GM21381 (cell line): ENCODE measurements around the gene MRPL11.
A peak's percentile ranks its signal among the peaks of the same experiment; 100 is the strongest.
"Not testable (repeated sequence)": the region's sequence is repeated elsewhere in the genome, so short reads cannot be mapped to it uniquely, and the experiment has no call there.

Experiments
- ATAC-seq: cut with Tn5 transposase; IDR thresholded peaks from one replicate; pipeline ENCODE4 v1.9.1; 2021; ENCODE audit warnings: mild to moderate bottlenecking, moderate library complexity; ENCODE audit not compliant: unreplicated experiment

MRPL11 gene

DNA sequence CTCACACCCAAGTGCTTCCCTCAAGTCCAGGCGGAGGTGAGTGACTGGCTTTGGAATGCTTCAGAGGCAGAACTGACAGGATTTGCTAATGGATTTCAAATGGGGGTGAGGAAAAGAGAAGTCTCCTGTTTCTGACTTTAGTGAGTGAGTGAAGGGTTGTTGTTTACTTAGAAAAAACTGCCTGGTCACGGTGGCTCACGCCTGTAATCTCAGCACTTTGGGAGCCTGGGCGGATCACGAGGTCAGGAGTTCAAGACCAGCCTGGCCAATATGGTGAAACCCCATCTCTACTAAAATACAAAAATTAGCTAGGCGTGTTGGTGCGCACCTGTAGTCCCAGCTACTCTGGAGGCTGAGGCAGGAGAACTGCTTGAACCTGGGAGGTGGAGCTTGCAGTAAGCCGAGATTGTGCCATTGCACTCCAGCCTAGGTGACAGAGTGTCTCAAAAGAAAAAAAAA lies 6.7 kb downstream of the MRPL11 start:
- not testable (repeated sequence) for ATAC-seq

DNA sequence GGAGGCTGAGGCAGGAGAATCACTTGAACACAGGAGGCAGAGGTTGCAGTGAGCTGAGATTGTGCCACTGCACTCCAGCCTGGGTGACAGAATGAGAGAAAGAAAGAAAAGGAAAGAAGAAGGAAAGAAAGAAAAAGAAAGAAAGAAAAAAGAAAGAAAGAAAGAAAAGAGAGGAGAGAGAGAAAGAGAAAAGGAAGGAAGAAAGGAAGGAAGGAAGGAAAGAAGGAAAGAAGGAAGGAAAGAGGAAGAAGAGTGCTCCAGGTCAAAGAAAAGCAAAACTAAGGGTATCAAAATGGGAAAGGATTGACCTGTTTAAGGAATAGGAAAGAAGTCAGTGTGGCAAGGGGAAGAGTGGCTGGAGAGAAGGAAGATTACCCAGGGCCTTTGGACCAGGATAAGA lies 7.4 kb downstream of the MRPL11 start:
- ATAC-seq, result not testable (repeated sequence)

DNA sequence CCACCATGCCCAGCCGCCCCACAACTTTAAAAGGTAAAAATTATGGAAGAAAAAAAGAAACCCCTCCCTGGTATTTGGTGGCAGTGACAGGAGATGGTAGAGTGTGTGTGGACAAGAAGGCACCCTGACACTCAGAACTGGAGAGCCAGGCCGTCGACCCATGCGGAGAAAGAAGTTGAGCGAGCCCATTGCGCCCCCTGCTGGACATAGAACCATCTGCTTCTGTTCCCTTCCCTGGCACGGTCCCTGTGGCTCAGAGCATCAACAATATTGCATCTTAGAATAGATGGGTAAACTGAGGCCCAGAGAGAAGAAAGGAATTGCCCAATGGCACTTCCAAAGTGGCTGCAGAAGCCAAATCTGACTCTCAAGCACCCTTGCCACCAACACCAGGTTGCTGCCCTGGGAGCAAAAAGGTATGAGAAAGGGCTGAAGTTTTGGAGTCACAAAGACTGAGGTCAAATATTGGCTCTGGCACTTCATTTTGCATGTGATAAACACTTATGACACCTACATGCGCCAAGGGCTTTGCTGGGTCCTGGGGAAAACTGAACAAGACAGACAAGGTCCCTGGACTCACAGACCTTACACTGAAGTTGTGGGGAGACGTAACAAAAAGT lies 8.6 kb downstream of the MRPL11 start:
- no peak for ATAC-seq

DNA sequence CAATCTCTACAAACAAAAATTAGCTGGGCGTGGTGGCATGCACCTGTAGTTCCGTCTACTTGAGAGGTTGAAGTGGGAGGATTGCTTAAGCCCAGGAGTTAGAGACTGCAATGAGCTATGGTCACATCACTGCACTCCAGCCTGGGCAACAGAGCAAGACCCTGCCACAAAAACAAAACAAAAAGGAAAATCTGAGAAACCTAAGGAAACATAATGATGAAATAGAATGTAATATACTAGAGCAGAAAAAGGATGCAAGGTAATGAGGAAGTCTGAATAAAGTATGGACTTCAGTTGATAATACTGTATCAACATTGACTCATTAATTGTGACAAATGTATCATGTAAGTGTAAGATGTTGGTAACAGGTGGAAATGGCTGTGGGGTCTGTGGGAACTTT lies 9.7 kb downstream of the MRPL11 start:
- ATAC-seq, result no peak

DNA sequence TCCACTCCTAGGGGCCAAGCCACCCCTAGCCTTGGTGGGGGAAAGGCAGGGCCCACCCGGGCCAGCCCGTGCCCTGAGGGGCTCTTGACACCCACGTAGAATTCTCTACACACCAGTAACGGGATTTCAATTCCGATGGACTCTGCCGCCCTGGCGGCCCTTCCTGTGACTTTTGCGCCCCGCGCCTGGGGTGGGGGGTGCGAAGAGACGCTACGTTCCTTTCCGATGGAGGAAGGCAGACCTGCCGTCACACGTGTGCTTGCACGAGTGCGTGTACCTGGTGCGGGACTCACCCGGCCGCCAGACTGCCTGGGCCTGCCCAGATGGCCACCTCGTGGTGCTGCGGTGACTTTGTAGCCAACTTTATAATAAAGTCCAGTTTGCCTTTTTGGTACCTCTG lies 12.3 kb downstream of the MRPL11 start:
- ATAC-seq, result no peak

DNA sequence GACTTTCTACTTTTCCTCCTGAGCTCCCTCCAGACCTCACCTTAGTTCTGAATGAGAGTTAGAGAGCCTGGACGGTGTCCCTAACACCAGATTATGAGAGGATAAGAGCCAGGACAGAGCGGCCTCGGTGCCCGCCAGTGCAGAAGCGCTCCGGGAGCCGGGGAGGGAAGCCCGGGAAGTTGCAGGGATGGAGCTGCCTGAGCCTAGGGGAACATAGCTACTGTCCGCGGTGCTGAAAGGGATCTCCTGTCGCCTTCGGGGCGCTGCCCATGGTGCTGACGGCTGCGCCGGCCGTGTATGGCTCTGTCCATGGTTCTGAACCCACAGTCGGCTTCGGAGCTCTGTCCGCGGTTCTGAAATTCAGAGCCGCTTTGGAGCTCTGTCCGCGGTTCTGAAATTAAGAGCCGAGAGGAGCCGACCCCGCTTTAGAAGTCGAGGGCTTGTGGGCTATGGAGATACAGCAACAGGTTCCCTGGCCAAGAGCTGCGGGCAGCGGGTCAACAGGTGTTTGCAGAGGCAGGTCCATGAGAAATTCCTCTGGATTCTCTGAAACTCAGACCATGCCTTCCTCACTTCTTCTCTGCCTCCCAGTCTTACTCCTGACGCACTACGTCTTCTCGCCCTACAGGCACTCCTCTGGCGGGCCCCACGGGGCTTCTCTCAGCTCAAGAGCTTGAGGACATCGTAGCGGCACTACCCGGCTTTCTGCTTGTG lies 17.0 kb downstream of the MRPL11 start:
- ATAC-seq, result peak; percentile 76

DNA sequence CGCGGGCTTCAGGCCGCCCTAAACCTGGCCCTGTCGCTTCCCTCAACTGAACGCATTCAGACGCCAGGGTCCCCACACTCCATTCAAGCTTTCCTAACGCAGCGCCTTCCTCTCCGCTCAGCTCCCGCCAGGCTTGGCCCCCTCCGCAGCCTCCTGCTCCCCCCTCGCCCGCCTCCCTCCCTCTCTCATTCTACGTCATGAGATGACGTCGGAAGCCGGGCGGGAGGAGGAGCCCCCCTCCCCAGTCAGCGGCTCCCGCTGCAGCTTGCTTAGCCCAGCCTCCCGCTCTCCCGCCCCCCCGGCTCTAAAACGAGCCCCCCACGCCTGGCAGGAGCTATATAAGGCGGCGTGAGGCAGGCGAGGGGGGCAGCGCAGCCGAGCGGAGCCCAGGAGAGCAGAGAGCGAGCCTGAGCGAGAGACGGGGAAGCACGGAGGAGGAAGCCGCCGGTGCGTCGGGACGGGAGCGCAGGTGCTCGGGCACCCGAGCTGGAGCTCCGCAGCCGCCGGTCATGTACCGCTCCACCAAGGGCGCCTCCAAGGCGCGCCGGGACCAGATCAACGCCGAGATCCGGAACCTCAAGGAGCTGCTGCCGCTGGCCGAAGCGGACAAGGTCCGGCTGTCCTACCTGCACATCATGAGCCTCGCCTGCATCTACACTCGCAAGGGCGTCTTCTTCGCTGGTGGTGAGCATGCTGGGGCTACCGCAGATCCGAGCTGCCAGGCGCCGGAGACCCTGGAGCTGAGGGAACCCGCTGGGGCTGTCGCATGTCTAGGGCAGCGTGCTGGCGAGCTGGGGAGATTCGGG lies 17.8 kb downstream of the MRPL11 start, which contains the start of gene NPAS4:
Gene NPAS4 (plus strand): TSS at position 365 of the 806 bp plus-strand sequence. CDS start 145 bp downstream, at position 510.
- ATAC-seq, result no peak

DNA sequence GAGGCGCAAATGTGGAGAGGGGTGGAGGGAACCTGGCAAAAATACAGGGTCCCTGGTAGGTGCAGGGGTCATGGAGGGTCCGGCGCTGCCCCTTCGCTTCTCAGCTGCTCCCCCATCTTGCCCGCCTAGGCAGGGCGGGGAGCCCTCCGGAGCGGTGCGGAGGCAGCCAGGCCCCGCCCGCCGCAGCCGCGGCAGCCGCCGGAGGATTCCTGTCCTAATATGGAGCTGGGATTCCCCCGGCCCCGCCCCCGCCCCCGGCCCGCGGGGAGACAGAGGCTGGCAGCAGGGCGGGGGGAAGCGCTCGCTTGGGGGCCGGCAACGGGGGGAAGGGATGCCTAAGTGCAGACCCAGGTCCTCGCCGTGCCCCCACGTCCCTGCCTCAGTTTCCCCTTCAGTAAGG lies 18.8 kb downstream of the MRPL11 start:
- no peak for ATAC-seq

DNA sequence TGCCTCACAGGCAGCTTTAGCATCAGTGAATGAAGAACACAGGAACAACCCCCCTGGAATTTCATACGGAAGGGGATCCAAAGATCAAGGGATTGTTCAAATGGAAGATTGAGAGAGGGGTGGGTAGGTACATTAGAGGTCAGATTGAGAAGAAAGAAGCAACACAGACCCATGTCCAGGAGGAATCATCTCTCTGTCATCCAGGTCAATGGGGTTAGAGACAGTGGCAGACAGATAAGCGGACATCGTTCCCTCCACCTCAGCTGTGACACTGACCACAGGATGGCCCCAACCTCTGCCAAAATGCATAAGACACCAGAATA lies 19.7 kb downstream of the MRPL11 start:
- ATAC-seq, result no peak

DNA sequence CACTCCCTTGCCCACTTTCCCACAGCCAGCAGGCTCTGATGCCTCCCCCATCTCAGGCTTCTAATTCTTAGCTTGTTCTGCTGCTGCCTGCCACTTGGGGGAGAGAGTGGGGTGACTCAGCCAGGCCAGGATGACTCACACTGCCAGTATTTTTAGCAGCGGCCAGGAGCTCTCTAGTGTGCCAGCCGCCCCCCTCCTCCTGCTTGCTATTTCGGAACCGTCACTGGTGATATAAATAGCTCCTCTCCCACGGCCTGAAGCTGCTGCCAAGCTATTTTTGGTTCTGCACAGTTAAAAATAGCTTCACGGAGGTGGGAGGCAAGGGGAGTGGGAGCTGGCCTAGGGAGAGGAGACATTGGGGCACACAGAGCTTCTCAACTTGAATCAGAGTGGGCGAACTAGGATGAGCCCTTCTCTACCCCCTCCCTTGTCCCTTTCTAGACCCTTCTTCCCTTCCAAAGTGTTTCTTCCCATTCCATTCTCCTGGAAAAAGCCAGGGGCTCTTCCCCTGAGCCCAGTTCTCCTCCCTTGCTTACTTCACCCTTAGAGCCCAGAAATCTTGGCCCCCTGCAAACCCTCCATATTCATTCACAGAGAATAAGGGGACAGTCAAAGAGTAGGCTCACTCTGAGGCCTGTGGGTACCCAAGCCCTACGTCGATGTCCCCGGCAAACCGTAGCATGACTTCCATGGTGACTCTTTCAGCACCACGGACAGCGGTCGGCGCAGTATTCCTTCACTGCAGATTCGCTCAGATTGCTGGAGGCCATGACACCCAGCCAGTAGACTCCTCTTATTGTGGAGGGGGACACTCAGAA lies 20.3 kb downstream of the MRPL11 start:
- ATAC-seq, result no peak

DNA sequence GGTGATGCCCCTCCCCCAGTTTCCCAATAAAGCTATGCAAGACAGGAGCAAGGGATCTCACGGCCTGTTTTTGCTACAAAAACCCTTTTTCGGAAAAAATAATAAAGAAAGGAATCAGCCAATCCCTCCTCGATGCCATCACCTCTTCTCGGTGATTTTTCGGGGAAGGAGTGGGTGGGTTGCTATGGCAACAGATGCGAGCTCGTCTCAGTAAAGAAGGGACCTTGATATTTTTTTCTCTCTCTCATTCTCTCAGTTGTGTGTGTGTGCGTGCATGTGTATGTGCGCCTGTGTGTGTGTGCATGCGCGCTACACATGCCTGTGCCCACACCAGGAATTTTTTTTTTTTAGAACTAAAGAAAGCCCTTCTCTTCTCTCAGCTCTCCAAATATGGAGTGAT lies 21.6 kb downstream of the MRPL11 start:
- ATAC-seq, result no peak

DNA sequence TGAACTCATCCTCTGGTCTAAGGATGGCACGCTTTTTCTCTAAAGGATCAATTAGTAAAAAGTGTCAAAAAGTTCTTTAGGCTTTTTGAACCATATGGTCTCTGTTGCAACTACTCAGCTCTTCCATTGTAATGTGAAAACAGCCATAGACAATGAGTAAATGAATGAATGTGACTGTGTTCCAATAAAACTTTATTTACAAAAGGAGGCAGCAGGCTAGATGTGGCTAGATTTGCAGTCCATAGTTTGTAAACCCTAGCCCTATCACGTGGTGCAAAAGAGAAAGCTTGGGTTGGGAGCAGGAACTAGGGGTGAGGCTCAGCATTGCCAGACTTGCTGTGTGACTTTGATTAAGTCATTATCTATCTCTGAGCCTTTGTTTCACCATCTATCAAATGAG lies 23.2 kb downstream of the MRPL11 start:
- ATAC-seq, result no peak

DNA sequence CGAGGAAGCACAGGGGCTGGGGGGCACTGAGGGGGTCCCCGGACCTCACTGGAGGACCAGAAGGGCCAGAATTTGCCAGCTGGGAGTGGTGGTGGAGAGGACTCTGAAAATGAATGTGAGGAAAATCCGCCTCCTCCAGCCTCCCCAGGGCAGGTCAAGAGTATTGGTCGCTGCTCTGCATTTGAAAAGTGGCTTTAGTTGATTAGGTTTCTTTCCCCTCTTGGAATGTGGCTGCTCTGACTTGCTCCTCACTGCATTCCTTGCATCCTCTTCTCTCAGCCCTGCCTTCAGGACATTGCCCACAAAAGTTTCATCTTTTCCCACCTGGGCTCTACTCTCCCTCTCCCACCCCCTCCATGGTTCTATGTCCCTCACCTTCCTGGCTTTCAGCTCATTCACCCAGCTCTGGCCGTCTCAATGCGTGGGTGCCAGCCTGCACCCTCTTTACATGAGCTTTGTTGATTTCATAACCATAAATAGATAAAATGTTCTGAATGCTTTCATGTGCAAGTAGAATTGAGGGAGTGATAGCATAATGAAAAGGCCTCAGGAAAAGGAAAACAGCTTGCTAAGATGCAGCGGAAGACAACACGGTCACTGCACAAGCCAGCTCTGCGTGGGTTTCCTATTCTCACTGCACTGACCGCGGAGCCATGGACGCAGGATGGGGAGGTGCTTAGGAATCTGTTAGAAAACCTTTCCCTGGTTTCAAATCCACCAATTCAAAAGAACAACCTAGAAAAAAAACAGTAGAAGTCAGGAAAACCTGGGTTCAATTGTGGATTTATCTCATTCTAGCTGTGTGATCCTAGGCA lies 24.3 kb downstream of the MRPL11 start:
- ATAC-seq, result no peak

DNA sequence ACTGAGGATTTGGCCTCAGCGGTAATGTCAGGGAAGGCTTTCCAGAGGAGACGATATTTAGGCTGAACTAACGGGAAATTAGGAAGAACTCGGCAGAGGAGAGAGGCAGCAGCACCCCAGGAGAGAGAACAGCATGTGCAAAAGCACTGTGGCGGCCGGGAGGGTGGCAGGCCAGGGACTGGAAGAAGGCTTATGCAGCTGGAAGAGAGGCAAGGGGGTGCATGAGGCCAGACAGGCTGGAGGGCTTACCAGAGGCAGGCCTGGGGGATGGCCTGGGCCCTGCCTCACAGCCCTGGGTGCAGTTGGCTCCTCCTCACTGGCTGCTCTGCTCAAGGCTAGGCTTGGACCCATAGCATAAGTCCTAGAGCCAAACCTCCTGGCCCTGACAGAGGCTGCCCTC lies 25.5 kb downstream of the MRPL11 start:
- ATAC-seq, result no peak

DNA sequence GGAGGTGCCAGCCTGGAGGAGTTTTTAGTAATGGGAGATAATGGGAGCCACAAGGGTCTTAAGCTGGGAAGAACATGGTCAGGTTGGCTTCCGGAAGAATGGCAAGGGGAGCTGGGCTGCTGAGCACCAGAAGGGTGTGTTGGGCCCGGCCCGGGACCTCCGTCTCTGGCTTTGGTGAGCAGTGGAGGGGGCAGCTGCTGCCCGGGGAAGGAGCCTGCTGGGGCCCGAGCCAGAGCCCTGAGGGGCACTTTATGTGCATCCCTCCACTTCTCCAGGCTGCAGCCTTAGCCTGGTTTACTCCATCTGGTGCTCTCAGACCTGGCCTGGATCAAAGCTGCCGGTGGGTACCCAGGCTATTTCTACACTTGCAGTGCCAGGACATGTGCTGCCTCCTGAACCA lies 26.5 kb downstream of the MRPL11 start:
- ATAC-seq, result no peak

DNA sequence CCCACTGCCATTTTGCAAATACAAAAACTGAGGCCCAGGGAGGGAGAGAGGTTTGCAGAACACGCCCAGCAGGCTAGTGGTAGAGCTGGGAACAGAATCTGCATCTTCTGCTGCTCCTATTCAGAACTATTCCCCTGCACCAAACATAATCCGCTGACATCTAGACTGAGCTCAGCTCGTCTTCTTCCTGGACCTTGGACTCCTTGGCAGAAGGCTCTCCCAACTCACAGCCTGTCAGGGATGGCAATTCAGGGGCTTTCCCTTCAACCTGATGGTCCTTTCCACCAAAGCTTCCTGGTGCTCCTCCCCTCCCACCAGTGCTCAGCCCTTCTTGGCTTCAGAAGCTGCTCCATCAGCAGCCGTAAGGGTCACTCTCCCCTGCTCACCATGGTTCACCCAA lies 27.3 kb downstream of the MRPL11 start:
- ATAC-seq, result no peak

DNA sequence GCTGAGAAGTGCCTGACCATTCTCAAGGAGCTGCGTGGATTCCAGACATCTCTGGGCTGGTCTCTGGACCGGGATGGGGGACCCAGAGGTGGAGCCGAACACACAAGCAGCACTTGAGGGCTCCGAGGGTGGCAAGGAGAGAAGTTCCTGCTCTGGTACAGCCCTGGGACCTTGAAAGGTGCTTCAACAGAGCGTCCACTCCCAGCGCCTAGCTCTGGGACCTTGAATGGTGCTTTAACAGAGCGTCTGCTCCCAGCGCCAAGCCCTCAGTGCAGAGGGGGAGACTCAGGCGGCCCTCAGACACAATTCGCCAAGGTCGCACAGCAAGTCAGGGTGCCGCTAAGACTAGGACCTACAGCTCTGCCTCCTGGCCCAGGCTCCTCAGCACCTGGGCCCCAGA lies 28.5 kb downstream of the MRPL11 start:
- no peak for ATAC-seq

DNA sequence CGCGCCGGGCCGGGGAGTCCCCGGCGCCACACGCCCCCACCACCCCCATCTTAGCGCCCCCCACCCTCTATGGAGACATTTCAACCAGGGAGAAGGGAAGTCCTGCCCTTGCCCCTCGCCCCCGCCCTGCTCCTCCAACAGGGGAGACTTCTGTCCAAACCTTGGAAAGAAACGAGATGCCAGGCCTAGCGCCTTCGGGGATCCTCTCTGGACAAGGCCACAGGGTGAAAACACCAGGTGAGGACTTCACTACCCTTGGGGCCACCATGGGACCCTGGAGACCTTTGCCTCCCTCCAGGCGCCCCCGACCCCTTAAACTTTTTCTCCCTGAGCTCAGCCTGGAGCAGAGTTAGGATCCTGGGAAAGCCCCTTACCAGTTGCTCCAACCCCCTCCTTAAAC lies 29.4 kb downstream of the MRPL11 start:
- no peak for ATAC-seq

DNA sequence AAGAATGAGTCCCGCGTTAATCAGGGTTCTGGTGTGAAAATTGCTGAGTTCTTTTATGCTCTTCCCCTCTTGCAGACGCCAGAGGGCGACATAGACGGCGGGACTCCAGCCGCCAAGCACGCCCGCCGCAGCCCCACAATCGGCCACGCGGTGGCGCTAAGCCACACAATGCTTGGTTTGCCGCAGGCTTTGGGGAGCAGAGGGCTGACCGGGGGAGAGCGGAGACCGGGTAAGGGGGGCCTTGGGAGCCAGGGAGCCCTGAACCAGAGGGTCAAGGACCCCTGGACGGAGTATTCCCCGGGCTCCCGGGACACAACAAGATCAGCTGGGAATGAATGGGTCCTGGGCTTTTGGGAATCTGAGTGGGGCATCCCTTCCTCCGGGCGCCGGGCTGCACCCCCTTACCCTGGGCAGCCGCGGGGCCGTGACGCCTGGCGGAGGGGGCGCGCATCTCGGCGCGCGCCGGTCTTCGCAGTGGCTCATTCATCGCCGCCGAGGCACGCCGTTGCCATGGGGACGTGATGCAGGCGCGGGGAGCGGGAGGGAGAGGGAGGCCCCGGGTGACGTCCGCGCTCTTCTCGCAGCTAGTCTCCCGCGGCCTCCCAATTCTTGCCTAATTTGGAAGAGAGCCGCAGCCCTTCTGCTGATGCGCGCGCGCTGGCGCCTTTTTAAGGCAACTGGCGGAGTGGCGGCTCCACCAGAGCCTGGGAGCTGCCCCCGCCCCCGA lies 30.0 kb downstream of the MRPL11 start:
- peak; percentile 70 for ATAC-seq

DNA sequence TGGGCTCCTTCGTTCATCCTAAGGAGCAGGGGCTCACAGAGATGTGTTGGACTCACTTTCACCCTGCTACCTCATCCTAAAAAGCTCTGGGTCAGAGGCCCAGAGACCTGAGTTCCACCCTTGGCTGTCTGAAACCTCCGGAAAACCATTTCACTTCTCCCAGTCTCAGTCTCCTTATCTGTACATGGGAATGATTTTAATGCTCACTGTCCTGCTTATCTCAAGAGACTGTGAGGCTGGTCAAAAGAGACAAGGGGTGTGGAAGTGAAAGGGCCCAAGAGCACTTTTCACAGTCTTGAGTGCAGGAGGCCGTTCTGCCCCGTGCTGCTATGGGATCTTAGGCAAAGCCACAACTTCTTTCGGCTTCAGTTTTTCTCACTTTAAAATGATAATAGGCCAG lies 31.0 kb downstream of the MRPL11 start:
- ATAC-seq, result no peak
